Measurements from ENCODE around the gene ZNF28. TPM values are rescaled to one million over a fixed set of nuclear protein-coding genes. Genes with fewer than 3 reads are reported as not detected.
A peak's percentile ranks its signal among the peaks of the same experiment; 100 is the strongest.
"Not testable (repeated sequence)": the region's sequence is repeated elsewhere in the genome, so short reads cannot be mapped to it uniquely, and the experiment has no call there.

ZNF28 gene
- polyA plus RNA-seq, 1 of the 3 experiments (the other 2 are of a cell fraction): 4.8 TPM

DNA sequence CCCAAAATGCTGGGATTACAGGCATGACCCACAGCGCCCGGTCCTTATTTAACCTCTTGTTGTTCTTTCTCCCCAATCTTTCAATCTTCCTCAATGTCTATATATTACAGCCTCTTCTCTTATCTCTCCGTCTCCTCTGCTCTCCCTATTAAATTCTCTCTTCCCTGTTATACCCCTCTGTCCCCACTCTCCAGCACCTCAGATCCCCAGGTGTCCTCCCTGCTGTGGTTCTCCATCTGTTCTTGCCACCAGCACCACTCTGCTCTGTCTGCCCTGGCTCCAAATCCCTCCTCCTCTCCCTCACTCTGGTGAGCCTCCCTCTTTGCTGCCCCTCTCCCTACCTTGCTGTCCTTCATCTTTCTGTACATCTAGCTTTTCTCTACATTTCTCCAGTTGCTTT is 35.9 kb downstream of the ZNF28 start:
- no peak for TF ChIP-seq POLR2AphosphoS5 (IDR thresholded peaks at IDR 0.05; ENCODE audit: low read depth, low read length)
- TF ChIP-seq FOXM1 (IDR thresholded peaks at IDR 0.05; ENCODE audit: low read depth): no peak
- TF ChIP-seq MXI1 (IDR thresholded peaks at IDR 0.05; ENCODE audit: low read depth, low read length): no peak
- TF ChIP-seq, protein P1, sequence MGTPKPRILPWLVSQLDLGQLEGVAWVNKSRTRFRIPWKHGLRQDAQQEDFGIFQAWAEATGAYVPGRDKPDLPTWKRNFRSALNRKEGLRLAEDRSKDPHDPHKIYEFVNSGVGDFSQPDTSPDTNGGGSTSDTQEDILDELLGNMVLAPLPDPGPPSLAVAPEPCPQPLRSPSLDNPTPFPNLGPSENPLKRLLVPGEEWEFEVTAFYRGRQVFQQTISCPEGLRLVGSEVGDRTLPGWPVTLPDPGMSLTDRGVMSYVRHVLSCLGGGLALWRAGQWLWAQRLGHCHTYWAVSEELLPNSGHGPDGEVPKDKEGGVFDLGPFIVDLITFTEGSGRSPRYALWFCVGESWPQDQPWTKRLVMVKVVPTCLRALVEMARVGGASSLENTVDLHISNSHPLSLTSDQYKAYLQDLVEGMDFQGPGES (IDR thresholded peaks at IDR 0.05; ENCODE audit: low read depth, low read length): no peak
- no peak for TF ChIP-seq RAD21 (IDR thresholded peaks at IDR 0.05; ENCODE audit: low read length)
- TF ChIP-seq RXRA (IDR thresholded peaks at IDR 0.05; ENCODE audit: borderline replicate concordance, low read depth): no peak
- no peak for TF ChIP-seq GABPA (IDR thresholded peaks at IDR 0.05; ENCODE audit: low read depth)
- no peak for TF ChIP-seq NRF1 (IDR thresholded peaks at IDR 0.05; ENCODE audit: low read depth, low read length)
- TF ChIP-seq TCF12 (IDR thresholded peaks at IDR 0.05): no peak
- no peak for TF ChIP-seq GATA2 (CRISPR knock-in tag; IDR thresholded peaks at IDR 0.05)
- Histone ChIP-seq H4K20me1 (ENCODE audit: insufficient read depth) (no peaks in the 10 kb centered on the region), H3K9ac (0 out of 2 replicates have a peak overlapping the region, but pooled peaks have one; percentile 72), H3K9me2 (no peaks in the 10 kb centered on the region), H3F3A (replicated peaks; ENCODE audit: insufficient read depth) (no peaks in the 10 kb centered on the region), H3K36me3 (replicated peaks in 1 of 2; ENCODE audit: control insufficient read depth in 1 of 2, insufficient read depth in 2 of 2, low read length in 1 of 2) (no peaks in the 10 kb centered on the region), H3K27ac (ENCODE audit: low read depth in 2 of 2, low read length in 1 of 2) (no peak overlapping the region), H3K9me3 (no peaks in the 10 kb centered on the region), H3K27me3 (ENCODE audit: insufficient read depth) (no peaks in the 10 kb centered on the region), H3K4me1 (ENCODE audit: control insufficient read depth in 1 of 2, insufficient read depth in 2 of 2, low read depth in 1 of 2, low read length in 1 of 2) (peaks cover 0 to 2% of the 10 kb centered on the region in 2 experiments; a peak in 1 of 4 replicates), H3K4me3 (ENCODE audit: low read depth in 2 of 2, low read length in 1 of 2) (peak overlapping the region; percentile 68 to 92; a peak in 3 of 4 replicates), H3K79me2 (ENCODE audit: insufficient read depth) (no peaks in the 10 kb centered on the region), H2AFZ (ENCODE audit: low read depth) (no peak overlapping the region), H3K4me2 (peak overlapping the region; percentile 88)
- WGBS (ENCODE audit: low lambda C conversion rate): 85% methylated on average over 3 of the region's 3 CpGs
- DNase-seq: no peak
- ChIA-PET POLR2A (no interaction called here), CTCF (no interaction called here)

DNA sequence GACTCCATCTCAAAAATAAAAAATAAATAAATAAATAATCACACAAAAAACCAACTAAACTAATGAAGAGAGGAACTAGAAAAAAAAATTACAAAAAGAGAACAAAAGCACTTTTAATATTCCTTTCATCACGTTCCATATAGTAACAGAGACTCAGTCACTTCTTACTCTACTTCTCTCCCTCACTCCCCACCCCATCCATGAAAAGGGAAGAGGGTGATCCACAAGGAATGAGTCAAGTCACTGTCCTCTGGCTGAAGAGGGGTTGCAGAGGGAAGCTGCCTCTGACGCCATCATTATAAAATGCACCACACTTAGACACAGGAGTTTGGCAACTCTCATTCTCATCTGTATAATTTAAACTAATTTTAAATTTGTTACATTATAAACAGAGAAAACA is 38.6 kb downstream of the ZNF28 start:
- POLR2A ChIA-PET: not testable (repeated sequence)

DNA sequence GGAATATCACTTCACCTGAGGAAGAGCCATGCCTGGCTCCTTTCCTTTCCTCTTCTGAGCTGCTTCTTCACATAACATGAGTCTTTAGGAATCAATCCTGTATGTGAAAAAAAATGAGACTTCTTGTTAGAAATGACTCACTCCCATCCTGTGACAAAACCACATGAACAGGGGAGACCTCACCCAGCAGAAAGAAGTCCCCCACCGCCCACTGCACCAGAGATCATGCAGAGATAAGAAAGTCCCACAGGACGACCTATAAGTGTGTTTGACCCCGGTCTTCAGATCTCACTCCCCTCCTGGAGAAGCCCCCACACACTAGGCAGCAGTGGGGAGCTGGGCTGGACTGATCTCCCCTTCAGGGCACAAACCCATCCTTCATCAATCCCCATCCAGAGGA is 42.6 kb downstream of the ZNF28 start:
- CTCF ChIA-PET: no interaction called here
- 49% methylated on average over 2 of the region's 3 CpGs for WGBS (ENCODE audit: low lambda C conversion rate)
- TF ChIP-seq MEF2A (IDR thresholded peaks at IDR 0.05; ENCODE audit: borderline replicate concordance, low read depth): no peak
- TF ChIP-seq, protein P2, sequence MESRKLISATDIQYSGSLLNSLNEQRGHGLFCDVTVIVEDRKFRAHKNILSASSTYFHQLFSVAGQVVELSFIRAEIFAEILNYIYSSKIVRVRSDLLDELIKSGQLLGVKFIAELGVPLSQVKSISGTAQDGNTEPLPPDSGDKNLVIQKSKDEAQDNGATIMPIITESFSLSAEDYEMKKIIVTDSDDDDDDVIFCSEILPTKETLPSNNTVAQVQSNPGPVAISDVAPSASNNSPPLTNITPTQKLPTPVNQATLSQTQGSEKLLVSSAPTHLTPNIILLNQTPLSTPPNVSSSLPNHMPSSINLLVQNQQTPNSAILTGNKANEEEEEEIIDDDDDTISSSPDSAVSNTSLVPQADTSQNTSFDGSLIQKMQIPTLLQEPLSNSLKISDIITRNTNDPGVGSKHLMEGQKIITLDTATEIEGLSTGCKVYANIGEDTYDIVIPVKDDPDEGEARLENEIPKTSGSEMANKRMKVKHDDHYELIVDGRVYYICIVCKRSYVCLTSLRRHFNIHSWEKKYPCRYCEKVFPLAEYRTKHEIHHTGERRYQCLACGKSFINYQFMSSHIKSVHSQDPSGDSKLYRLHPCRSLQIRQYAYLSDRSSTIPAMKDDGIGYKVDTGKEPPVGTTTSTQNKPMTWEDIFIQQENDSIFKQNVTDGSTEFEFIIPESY (IDR thresholded peaks at IDR 0.05; ENCODE audit: borderline replicate concordance, low read depth): no peak
- TF ChIP-seq, protein P3, sequence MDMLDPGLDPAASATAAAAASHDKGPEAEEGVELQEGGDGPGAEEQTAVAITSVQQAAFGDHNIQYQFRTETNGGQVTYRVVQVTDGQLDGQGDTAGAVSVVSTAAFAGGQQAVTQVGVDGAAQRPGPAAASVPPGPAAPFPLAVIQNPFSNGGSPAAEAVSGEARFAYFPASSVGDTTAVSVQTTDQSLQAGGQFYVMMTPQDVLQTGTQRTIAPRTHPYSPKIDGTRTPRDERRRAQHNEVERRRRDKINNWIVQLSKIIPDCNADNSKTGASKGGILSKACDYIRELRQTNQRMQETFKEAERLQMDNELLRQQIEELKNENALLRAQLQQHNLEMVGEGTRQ (IDR thresholded peaks at IDR 0.05; ENCODE audit: borderline replicate concordance, low read depth, low read length): no peak

More for the DNA sequence above, 38.6 kb downstream of the ZNF28 start:
- DNase-seq; H4K20me1 ChIP-seq (ENCODE audit: insufficient read depth); H3K9ac ChIP-seq; H3K4me3 ChIP-seq (ENCODE audit: low read depth in 2 of 2, low read length in 1 of 2); H3K36me3 ChIP-seq (replicated peaks in 1 of 2; ENCODE audit: control insufficient read depth in 1 of 2, insufficient read depth in 2 of 2, low read length in 1 of 2); H2AFZ ChIP-seq (ENCODE audit: low read depth); H3K79me2 ChIP-seq (ENCODE audit: insufficient read depth); H3K27me3 ChIP-seq (ENCODE audit: insufficient read depth); H3K4me1 ChIP-seq (ENCODE audit: control insufficient read depth in 1 of 2, insufficient read depth in 2 of 2, low read depth in 1 of 2, low read length in 1 of 2); CTCF ChIA-PET; H3F3A ChIP-seq (replicated peaks; ENCODE audit: insufficient read depth); H3K27ac ChIP-seq (ENCODE audit: low read depth in 2 of 2, low read length in 1 of 2); H3K4me2 ChIP-seq; H3K9me2 ChIP-seq; H3K9me3 ChIP-seq: not testable (repeated sequence)
- 88% methylated on average over 1 of the region's 2 CpGs for WGBS (ENCODE audit: low lambda C conversion rate)

DNA sequence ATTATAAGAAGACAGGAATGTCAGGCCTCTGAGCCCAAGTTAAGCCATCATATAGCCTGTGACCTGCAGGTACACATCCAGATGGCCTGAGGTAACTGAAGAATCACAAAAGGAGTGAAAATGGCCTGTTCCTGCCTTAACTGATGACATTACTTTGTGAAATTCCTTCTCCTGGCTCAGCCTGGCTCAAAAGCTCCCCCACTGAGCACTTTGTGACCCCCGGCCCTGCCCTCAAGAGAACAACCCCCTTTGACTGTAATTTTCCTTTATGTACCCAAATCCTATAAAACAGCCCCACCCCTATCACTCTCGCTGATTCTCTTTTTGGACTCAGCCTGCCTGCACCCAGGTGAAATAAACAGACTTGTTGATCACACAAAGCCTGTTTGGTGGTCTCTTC is 65.0 kb downstream of the ZNF28 start:
- POLR2A ChIA-PET; H3K4me1 ChIP-seq (ENCODE audit: control insufficient read depth in 1 of 2, insufficient read depth in 2 of 2, low read depth in 1 of 2, low read length in 1 of 2); H3K27me3 ChIP-seq (ENCODE audit: insufficient read depth); H3F3A ChIP-seq (replicated peaks; ENCODE audit: insufficient read depth); DNase-seq; H3K36me3 ChIP-seq (replicated peaks in 1 of 2; ENCODE audit: control insufficient read depth in 1 of 2, insufficient read depth in 2 of 2, low read length in 1 of 2); H3K27ac ChIP-seq (ENCODE audit: low read depth in 2 of 2, low read length in 1 of 2); H3K4me2 ChIP-seq; CTCF ChIA-PET; H3K9me2 ChIP-seq; H4K20me1 ChIP-seq (ENCODE audit: insufficient read depth); H3K9ac ChIP-seq; H3K79me2 ChIP-seq (ENCODE audit: insufficient read depth); H3K4me3 ChIP-seq (ENCODE audit: low read depth in 2 of 2, low read length in 1 of 2); H3K9me3 ChIP-seq; H2AFZ ChIP-seq (ENCODE audit: low read depth): not testable (repeated sequence)
- WGBS (ENCODE audit: low lambda C conversion rate): 37% methylated on average over 2 of the region's 2 CpGs

More for the DNA sequence above, 42.6 kb downstream of the ZNF28 start:
- no peak for DNase-seq
- Histone ChIP-seq H3K4me3 (ENCODE audit: low read depth in 2 of 2, low read length in 1 of 2) (no peak overlapping the region), H4K20me1 (ENCODE audit: insufficient read depth) (no peaks in the 10 kb centered on the region), H3K4me2 (no peak overlapping the region), H3K4me1 (ENCODE audit: control insufficient read depth in 1 of 2, insufficient read depth in 2 of 2, low read depth in 1 of 2, low read length in 1 of 2) (no peaks in the 10 kb centered on the region), H3K36me3 (replicated peaks in 1 of 2; ENCODE audit: control insufficient read depth in 1 of 2, insufficient read depth in 2 of 2, low read length in 1 of 2) (peaks cover 0 to 18% of the 10 kb centered on the region in 2 experiments), H3K9ac (no peak overlapping the region), H3K27ac (ENCODE audit: low read depth in 2 of 2, low read length in 1 of 2) (no peak overlapping the region), H3K9me3 (no peaks in the 10 kb centered on the region), H3K9me2 (no peaks in the 10 kb centered on the region), H3K79me2 (ENCODE audit: insufficient read depth) (no peaks in the 10 kb centered on the region), H3K27me3 (ENCODE audit: insufficient read depth) (no peaks in the 10 kb centered on the region), H3F3A (replicated peaks; ENCODE audit: insufficient read depth) (no peaks in the 10 kb centered on the region), H2AFZ (ENCODE audit: low read depth) (no peak overlapping the region)
- POLR2A ChIA-PET: no interaction called here

Measured in SK-N-SH (cell line).